Breast epithelium (tissue), 3 donors: Measurements from ENCODE around the gene TMEM132D.

Experiments used
- CTCF ChIP-seq, 3 donors: fragments of 450-650 bp; IDR thresholded peaks; one replicate each; pipeline ENCODE4 v1.5.1; 2016 to 2017; ENCODE audit warnings: antibody characterized with exemption in 3 of 3, mild to moderate bottlenecking in 3 of 3, moderate library complexity in 3 of 3
- POLR2A ChIP-seq: fragments of 450-650 bp; IDR thresholded peaks from one replicate; pipeline ENCODE4 v1.6.1; 2016; ENCODE audit warnings: antibody characterized with exemption, mild to moderate bottlenecking, moderate library complexity
- POLR2AphosphoS5 ChIP-seq, 3 donors: sonication (generic); formaldehyde crosslinking; IDR thresholded peaks; one replicate each; pipeline ENCODE4 v1.6.1; 2017; ENCODE audit warnings: antibody characterized with exemption in 3 of 3

DNA sequence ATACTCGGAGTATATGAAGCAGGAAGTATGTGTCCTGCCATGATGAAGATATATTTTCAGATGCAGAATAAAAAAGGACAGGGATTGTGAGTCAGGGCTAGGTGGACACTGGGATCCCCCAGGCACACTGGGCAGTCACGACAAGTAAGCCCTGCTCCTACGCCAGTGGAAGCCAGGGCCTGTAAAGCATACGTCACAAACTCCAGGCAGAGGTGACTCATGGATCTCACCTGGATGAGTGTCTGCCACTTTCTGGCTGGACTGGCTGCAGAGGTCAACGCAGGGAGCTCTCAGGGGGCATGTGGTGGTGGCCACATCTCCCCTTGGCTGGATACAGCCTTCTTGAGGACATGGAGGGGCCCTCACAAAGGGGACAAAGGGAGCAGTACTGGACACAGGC, 788.3 kb downstream of the TMEM132D start:
- TF ChIP-seq CTCF (IDR thresholded peaks at IDR 0.05) (no peak), POLR2AphosphoS5 (IDR thresholded peaks at IDR 0.05) (no peak), POLR2A (no peak)
